Stimulated activated CD8-positive, alpha-beta memory T cell treated with anti-CD3 and anti-CD28 coated beads, Interleukin-7, amount 100 ng/mL, for 48 hours (primary cell): Measurements from ENCODE around the gene BCL2L15.

Experiments
- DNase-seq, 2 donors: peaks; one replicate each; pipeline ENCODE4 v3.0.0-alpha.2; 2020; ENCODE audit warnings: low read depth in 1 of 2; ENCODE audit errors: extremely low read depth in 1 of 2

BCL2L15 gene

GRCh38 chr1:113834716-113835115 lies 52.7 kb downstream of the BCL2L15 start:
- DNase-seq = no peak
